ENCODE data around the gene FSTL3.

The FSTL3 gene

GRCh38 chr19:661427-662196 lies 14.6 kb upstream of the FSTL3 start:
- Histone ChIP-seq H3K4me3 (ENCODE audit: low read length) (peak overlapping the region; percentile 82), H3K36me3 (ENCODE audit: control insufficient read depth, low read length) (peaks cover 60% of the 10 kb centered on the region), H3K79me2 (ENCODE audit: control insufficient read depth, low read length) (peaks cover 67% of the 10 kb centered on the region), H3K4me1 (ENCODE audit: control insufficient read depth, low read length) (peaks cover 34% of the 10 kb centered on the region), H3F3A (ENCODE audit: control insufficient read depth, insufficient read depth) (no peaks in the 10 kb centered on the region), H3K9me2 (replicated peaks; ENCODE audit: control insufficient read depth, low read length) (no peaks in the 10 kb centered on the region), H3K27ac (ENCODE audit: low read depth, low read length) (peak overlapping the region; percentile 64), H3K4me2 (ENCODE audit: low read length) (peak overlapping the region; percentile 82), H4K20me1 (ENCODE audit: control insufficient read depth, insufficient read depth, low read depth, low read length) (peaks cover 30% of the 10 kb centered on the region), H3K9me3 (ENCODE audit: control insufficient read depth, insufficient read depth, low read length) (no peaks in the 10 kb centered on the region), H3K27me3 (ENCODE audit: control insufficient read depth, low read length) (no peaks in the 10 kb centered on the region)
- no peak for TF ChIP-seq EZH2phosphoT487 (IDR thresholded peaks at IDR 0.05; ENCODE audit: borderline replicate concordance, low read length)
- TF ChIP-seq, protein P1, sequence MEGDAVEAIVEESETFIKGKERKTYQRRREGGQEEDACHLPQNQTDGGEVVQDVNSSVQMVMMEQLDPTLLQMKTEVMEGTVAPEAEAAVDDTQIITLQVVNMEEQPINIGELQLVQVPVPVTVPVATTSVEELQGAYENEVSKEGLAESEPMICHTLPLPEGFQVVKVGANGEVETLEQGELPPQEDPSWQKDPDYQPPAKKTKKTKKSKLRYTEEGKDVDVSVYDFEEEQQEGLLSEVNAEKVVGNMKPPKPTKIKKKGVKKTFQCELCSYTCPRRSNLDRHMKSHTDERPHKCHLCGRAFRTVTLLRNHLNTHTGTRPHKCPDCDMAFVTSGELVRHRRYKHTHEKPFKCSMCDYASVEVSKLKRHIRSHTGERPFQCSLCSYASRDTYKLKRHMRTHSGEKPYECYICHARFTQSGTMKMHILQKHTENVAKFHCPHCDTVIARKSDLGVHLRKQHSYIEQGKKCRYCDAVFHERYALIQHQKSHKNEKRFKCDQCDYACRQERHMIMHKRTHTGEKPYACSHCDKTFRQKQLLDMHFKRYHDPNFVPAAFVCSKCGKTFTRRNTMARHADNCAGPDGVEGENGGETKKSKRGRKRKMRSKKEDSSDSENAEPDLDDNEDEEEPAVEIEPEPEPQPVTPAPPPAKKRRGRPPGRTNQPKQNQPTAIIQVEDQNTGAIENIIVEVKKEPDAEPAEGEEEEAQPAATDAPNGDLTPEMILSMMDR (IDR thresholded peaks at IDR 0.05; ENCODE audit: low read depth, low read length, poor library complexity, severe bottlenecking): no peak

- peak overlapping the region; percentile 82 for H3K4me3 ChIP-seq (ENCODE audit: low read length)
- H3F3A ChIP-seq (ENCODE audit: control insufficient read depth, insufficient read depth): no peaks in the 10 kb centered on the region
- H4K20me1 ChIP-seq (ENCODE audit: control insufficient read depth, insufficient read depth, low read depth, low read length): peaks cover 30% of the 10 kb centered on the region
- H3K9me3 ChIP-seq (ENCODE audit: control insufficient read depth, insufficient read depth, low read length): no peaks in the 10 kb centered on the region
- peaks cover 52% of the 10 kb centered on the region for H3K36me3 ChIP-seq (ENCODE audit: control insufficient read depth, low read length)
- peak overlapping the region; percentile 82 for H3K4me2 ChIP-seq (ENCODE audit: low read length)
- H3K27me3 ChIP-seq (ENCODE audit: control insufficient read depth, low read length): no peaks in the 10 kb centered on the region
- peaks cover 34% of the 10 kb centered on the region for H3K4me1 ChIP-seq (ENCODE audit: control insufficient read depth, low read length)
- peaks cover 60% of the 10 kb centered on the region for H3K79me2 ChIP-seq (ENCODE audit: control insufficient read depth, low read length)
- H3K27ac ChIP-seq (ENCODE audit: low read depth, low read length): peak overlapping the region; percentile 64
- TF ChIP-seq EZH2phosphoT487 (IDR thresholded peaks at IDR 0.05; ENCODE audit: borderline replicate concordance, low read length): no peak
- TF ChIP-seq, protein P1 (IDR thresholded peaks at IDR 0.05; ENCODE audit: low read depth, low read length, poor library complexity, severe bottlenecking): no peak
- H3K9me2 ChIP-seq (replicated peaks; ENCODE audit: control insufficient read depth, low read length): no peaks in the 10 kb centered on the region
These were observed 13.8 kb upstream of the FSTL3 start for GRCh38 chr19:662207-662961.

DNA sequence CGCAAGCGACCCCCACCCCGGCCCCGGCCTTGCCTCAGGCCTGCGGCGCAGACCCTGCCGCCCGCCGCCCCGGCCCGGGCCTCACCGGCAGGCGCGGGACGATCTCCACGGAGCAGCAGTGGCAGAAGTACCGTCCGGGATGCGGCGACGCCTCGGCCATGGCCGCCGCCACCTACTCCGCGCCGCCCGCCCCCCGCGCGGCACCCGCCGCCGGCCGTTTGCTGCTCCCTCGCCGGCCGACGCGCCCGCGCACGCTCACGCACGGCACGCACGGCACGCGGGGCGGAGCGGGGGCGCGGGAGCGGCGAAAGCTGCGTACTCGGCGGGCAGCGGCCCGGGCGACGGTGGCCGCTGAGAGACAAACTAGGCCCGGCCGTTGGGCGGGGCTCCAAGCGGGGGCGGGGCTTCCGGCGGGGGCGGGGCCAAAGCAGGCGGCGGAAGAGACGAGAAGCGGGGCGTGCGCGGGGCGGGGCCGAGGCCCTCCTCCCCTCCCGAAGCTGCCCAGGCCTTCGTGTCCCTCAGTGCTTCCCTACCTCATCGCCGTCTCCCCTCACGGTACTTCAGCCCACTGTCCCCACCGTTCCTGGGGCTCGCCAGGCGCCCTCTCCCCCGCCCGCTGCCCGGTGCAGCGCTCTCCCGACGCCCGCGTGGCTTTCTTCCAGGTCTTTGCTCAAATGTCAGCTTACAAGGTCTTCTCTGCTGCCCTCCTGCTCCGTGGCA lies 13.1 kb upstream of the FSTL3 start, which contains the start of gene RNF126:
Gene RNF126 (minus strand): TSS at position 253 of the 720 bp plus-strand sequence. CDS start 93 bp downstream, at position 160.
- TF ChIP-seq EZH2phosphoT487 (IDR thresholded peaks at IDR 0.05; ENCODE audit: borderline replicate concordance, low read length): no peak
- TF ChIP-seq, protein P1 (IDR thresholded peaks at IDR 0.05; ENCODE audit: low read depth, low read length, poor library complexity, severe bottlenecking): no peak
- peak within 1 kb of the TSS; percentile 64 for H3K27ac ChIP-seq (ENCODE audit: low read depth, low read length)
- peaks cover 34% of the 10 kb centered on the region for H3K4me1 ChIP-seq (ENCODE audit: control insufficient read depth, low read length)
- H3K79me2 ChIP-seq (ENCODE audit: control insufficient read depth, low read length): peaks cover 52% of the 10 kb centered on the region
- peak within 1 kb of the TSS; percentile 88 for H3K4me3 ChIP-seq (ENCODE audit: low read length)
- no peaks in the 10 kb centered on the region for H3F3A ChIP-seq (ENCODE audit: control insufficient read depth, insufficient read depth)
- H3K9me3 ChIP-seq (ENCODE audit: control insufficient read depth, insufficient read depth, low read length): no peaks in the 10 kb centered on the region
- no peaks in the 10 kb centered on the region for H3K27me3 ChIP-seq (ENCODE audit: control insufficient read depth, low read length)
- peaks cover 45% of the 10 kb centered on the region for H3K36me3 ChIP-seq (ENCODE audit: control insufficient read depth, low read length)
- no peaks in the 10 kb centered on the region for H3K9me2 ChIP-seq (replicated peaks; ENCODE audit: control insufficient read depth, low read length)
- peak within 1 kb of the TSS; percentile 100 for H3K4me2 ChIP-seq (ENCODE audit: low read length)
- H4K20me1 ChIP-seq (ENCODE audit: control insufficient read depth, insufficient read depth, low read depth, low read length): peaks cover 27% of the 10 kb centered on the region

Data from DOHH2 (cell line).